GM19351 (cell line): ENCODE measurements around the gene CTNNBL1.

Experiments used
- ATAC-seq: cut with Tn5 transposase; IDR thresholded peaks from one replicate; pipeline ENCODE4 v1.9.1; 2021; ENCODE audit warnings: mild to moderate bottlenecking, moderate library complexity; ENCODE audit not compliant: unreplicated experiment

The CTNNBL1 gene

GRCh38 chr20:37737826-37738420 is 44.1 kb downstream of the CTNNBL1 start:
- no peak for ATAC-seq

DNA sequence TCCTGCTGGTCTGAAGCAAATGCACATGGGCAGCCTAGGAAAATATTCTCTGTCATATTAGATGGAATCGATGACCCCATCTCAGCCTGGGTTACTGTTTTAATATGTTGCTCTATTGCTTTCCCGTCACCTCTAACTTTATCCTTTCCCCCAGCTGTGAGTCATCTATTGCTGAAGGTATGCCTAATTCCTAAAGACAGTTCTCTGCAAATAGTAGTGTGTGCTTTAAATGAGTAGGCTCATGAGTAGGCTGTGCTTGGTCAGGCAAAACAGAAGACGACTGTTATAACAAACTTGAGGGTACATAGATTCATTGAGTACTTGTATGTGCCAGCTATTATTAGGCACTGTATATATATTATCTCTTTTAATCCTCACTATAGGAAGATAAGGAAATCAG is 47.2 kb downstream of the CTNNBL1 start:
- no peak for ATAC-seq

DNA sequence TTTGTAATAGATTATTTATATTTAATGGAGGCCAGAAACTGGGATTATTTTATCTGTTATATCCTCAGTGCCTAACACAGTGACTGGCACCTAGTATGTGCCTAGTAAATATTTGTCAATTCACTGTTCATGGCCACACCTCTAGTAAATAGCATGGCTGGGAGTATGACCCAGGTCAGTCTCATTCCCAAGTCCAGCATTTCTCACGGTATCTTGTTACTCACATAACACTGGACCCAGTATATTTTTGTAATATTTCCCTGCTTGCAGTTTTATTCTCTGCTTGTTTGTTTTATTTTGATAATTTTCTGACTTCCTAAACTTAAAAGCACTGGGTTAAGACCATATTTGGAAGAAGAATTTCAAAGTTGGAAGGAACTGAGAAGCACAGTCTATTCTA is 47.7 kb downstream of the CTNNBL1 start:
- no peak for ATAC-seq

GRCh38 chr20:37742131-37742530 is 48.3 kb downstream of the CTNNBL1 start:
- ATAC-seq = no peak

DNA sequence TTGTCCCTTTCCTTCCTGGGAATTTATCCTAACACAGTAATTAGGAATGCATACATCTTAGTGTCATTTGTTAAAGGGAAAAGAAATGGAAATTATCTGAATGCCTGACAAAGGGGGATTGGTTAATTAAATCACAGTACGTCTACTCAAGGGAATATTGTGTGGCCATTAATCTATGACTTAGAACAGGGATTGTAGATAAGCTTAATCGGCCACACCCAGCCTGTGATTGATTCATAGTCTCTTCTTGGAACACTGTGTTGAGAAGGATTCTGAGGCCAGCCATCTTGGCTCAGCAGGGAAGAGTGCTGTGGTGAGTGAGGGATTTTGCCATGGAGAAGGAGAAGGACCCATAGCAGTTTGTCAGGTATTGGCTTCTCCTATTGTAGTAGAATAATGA is 50.5 kb downstream of the CTNNBL1 start:
- no peak for ATAC-seq

GRCh38 chr20:37745553-37745952 is 51.7 kb downstream of the CTNNBL1 start:
- no peak for ATAC-seq

DNA sequence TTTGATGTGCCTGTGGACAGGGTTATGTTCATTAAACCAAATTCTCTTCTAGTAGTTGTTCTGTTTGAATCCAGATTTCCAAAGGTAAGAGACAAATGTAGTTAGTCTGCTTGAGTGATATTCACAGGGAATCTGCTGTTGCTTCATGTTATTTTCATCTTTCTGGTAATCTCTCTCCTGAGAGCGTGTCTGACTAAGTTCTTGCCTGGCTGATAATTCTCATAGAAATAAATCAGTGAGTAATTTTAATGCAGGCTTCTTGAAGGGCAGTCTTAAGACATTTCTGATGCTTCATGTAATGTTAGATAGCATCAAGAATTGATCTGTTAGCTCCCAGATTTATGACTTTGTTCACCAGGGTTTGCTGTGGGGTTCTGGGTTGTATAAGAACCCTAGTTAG is 54.2 kb downstream of the CTNNBL1 start:
- no peak for ATAC-seq

- ATAC-seq = no peak
These were observed 55.4 kb downstream of the CTNNBL1 start for GRCh38 chr20:37749218-37749617.

- no peak for ATAC-seq
These were observed 56.0 kb downstream of the CTNNBL1 start for GRCh38 chr20:37749620-37750403.

DNA sequence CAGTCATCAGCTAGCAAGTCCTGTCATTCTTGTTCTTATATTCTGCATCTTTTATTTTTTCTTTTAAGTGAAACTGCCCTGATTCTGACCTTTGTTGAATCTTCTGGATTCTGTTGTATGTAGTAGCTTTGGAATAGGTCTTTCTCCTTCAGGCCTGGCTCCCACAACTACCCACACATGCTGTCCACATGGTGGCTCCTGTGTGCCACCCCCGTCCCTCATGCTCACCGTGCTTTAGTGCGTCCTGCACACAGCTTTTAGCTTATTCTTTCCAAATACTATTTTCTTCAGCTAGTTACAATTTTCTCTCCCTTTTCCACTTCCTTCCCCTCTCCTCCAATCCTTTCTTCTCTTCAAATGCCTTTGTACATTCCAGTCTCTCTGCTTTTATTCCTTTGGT is 61.8 kb downstream of the CTNNBL1 start:
- ATAC-seq = no peak

DNA sequence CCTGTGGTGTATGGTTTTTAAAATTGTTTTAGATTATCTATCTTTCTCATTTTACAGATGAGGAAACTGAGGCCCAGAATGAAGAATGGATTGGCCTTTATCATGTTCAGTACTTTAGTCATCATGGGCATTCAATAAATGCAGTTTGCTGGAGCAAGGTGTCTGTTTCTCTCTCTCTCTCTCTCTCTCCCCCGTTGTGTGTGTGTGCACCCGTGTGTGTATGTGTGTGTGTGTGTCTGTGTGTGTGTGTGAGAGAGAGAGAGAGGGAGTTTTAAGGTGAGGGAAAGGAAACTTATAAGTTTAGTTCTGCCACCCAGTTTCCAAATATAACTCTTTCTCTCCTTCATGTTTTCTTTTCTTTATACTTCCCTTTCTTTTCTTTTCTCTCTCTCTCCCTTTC is 62.4 kb downstream of the CTNNBL1 start:
- no peak for ATAC-seq

GRCh38 chr20:37757550-37757949 is 63.7 kb downstream of the CTNNBL1 start:
- no peak for ATAC-seq

DNA sequence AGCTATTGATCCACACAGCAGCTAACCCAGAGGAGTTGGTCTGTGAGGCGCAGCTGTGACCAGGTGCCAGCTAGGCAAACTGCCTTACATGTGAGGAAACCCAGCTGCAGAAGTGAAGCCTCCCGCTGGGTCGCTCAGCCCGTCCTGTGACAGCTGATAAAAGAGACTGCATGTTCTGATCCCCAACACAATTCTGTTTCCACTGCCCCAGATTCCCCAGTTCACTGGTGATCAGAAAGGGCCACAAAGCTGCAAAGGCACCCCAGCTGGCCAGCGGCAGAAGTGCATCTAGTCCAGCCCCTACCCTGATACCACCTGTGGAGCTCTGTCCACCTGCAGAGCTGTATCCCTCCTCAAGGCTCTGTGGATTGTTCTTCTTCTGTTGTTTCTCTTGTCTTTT is 64.5 kb downstream of the CTNNBL1 start:
- ATAC-seq = no peak

DNA sequence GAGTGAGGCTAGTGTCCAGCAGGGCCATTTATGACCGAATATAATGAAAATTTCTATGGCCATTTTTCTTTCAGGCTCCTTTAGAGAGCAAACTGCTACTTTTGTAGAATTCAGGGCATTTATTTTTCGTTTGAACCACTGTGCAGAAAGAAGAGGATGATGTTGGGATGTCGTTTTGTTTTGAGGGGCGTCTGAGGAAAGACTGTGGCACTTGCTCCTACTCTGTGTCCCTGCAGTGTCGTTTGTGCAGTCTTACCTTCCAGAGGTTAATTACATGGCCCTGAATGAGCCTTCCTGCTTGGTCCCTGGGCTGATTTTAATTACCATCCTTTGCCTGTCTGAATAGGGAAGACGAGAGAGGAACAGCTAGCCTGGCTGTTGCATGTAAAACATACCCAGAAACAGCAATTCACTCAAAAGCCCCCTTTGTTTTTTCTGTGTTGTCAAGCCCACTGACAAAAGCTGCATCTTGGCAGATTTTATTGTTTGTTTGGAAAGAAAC is 65.3 kb downstream of the CTNNBL1 start:
- no peak for ATAC-seq

DNA sequence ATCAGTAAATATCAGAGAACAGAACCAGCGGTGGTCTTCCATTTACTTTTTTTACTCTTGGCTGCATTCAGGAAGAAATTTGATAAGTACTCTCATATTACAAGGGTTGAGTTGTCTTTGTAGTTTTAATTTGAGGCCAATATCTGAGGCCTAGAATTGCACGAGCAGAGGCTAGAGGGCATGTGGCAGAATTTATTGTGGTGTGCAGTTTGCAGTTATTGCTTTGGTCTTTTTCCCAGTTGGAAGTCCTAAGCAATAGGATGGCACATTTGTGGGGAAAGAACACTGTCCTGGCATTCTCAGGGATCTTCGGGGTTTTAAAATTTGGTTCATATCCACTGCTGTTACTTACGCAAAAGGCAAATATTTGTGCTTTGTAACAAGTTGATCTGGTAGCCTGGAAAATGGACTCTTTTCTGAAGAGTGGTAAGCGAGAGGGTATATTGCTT is 66.0 kb downstream of the CTNNBL1 start:
- no peak for ATAC-seq

GRCh38 chr20:37760322-37760721 is 66.5 kb downstream of the CTNNBL1 start:
- ATAC-seq = no peak

- ATAC-seq = no peak
These were observed 69.1 kb downstream of the CTNNBL1 start for GRCh38 chr20:37762716-37763485.

DNA sequence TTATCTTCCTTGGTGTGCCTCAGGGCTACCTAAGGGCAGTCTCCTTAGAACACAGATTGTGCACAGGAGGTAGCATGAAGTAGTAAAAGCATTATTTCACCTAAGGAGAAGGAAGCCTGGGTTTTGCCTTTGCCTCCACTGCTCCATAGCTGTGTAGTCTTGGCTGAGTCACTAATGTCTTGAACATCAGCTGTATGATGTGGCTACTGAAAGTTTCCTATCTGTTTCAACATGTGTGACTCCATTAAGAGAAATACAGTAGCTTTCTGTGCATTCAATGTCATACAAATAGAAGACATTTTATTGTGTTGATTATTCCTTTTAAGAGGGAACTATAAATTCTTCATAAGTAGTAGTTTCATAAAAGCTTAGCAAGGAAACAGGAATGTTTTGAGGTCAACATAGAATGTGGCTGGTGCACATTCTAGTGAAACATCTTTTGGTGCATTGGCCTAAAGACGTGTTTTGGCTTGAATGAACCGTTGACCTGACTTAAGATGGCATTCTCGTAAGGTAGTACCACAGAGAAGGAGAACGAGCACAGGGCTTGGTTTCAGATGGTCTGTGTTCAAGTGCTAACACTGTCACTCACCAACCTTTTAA is 70.6 kb downstream of the CTNNBL1 start:
- no peak for ATAC-seq

DNA sequence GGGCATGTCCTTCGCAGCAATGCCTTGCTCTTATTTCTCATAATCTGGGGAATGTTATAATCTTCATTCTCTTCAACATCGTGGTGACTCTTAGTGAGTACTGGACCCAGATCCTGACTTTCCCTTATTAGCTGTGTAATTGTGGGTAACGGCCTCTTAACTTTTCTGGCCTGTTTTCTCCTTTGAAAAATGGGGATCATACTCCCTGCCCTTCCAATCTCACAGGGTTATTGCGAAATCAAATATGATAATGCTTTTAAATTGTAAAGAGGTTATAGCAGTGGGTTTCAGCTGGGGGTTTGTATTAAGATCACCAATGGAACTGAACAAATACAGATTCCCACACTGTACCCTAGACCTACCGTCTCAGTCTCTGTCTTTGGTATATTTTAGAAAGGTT is 77.1 kb downstream of the CTNNBL1 start:
- ATAC-seq = no peak

DNA sequence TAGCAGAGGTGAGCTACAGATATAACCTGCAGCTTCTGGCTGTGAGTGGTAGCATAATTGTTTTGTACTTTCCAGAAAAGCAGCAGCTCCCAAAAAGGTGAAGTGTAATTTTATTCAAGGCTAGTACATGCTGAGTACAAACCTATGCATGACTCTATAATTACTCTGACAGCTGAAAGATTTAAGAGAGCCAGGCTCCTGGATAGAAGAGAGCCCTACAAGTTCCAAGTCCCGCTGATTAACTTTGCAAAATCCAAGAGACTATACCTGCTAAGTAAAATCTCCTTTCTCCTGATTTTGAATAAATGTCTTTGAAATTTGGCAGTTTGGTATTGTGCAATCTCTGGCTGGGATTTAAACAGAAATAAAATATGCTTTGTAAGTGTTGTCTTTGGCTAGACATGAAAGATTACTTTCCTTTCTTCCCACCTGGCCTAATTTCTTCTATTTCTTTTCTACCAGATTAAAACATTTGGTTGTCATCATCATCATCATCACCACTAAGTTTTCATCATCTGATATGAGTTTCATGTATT is 79.5 kb downstream of the CTNNBL1 start:
- ATAC-seq = no peak

- no peak for ATAC-seq
These were observed 80.3 kb downstream of the CTNNBL1 start for GRCh38 chr20:37774156-37774555.
